CD4-positive, CD25-positive, alpha-beta regulatory T cell (primary cell): ENCODE measurements around the gene THSD7B. TPM values are rescaled to one million over a fixed set of nuclear protein-coding genes. Genes with fewer than 3 reads are reported as not detected.
"Not testable (repeated sequence)": the region's sequence is repeated elsewhere in the genome, so short reads cannot be mapped to it uniquely, and the experiment has no call there.

ENCODE experiments used
- ATAC-seq, 2 donors: fragments of 150-1000 bp; cut with Tn5 transposase; one replicate each; pipeline ENCODE4 v1.10.0; 2021; ENCODE audit warnings: low read depth in 2 of 2, moderate number of reproducible peaks in 2 of 2, moderate library complexity in 1 of 2
- DNase-seq, 3 donors: peaks; one replicate each; pipeline versions ENCODE4 v3.0.0 to v3.0.0-alpha.2; 2012 to 2022; ENCODE audit warnings: mixed read lengths in 1 of 3
- H3K27ac ChIP-seq: one replicate; pipeline ENCODE4 v1.7.0; 2013; ENCODE audit warnings: mild to moderate bottlenecking, low read length; ENCODE audit not compliant: insufficient read depth, poor library complexity, severe bottlenecking
- H3K27me3 ChIP-seq: one replicate; pipeline ENCODE4 v1.7.0; 2013; ENCODE audit warnings: low read length; ENCODE audit not compliant: control insufficient read depth, insufficient read depth
- H3K36me3 ChIP-seq: one replicate; pipeline ENCODE4 v1.7.0; 2013; ENCODE audit warnings: mild to moderate bottlenecking, low read length, moderate library complexity; ENCODE audit not compliant: control insufficient read depth, insufficient read depth
- H3K4me1 ChIP-seq: 2 replicates; pipeline ENCODE4 v1.7.0; 2013; ENCODE audit warnings: mild to moderate bottlenecking, low read length; ENCODE audit not compliant: insufficient read depth, control insufficient read depth, poor library complexity, severe bottlenecking
- H3K4me3 ChIP-seq: one replicate; pipeline ENCODE4 v1.7.0; 2013; ENCODE audit warnings: low read depth, mild to moderate bottlenecking, low read length, moderate library complexity
- H3K9me3 ChIP-seq, 2 experiments: 1 replicate in 1 of 2; 2 replicates in 1 of 2; pipeline ENCODE4 v1.7.0; 2013; ENCODE audit warnings: low read length in 2 of 2, mild to moderate bottlenecking in 1 of 2, moderate library complexity in 1 of 2; ENCODE audit not compliant: control insufficient read depth in 2 of 2
- H3K27ac Mint-ChIP-seq, 3 donors: one replicate each; pipeline ENCODE4 v1.8.0; 2020 to 2022; ENCODE audit warnings: mild to moderate bottlenecking in 3 of 3, mixed read lengths in 3 of 3, moderate library complexity in 2 of 3
- H3K27me3 Mint-ChIP-seq: one replicate; pipeline ENCODE4 v1.8.0; 2022; ENCODE audit warnings: mild to moderate bottlenecking, mixed read lengths
- H3K36me3 Mint-ChIP-seq: one replicate; pipeline ENCODE4 v1.8.0; 2020; ENCODE audit warnings: mixed read lengths
- H3K4me1 Mint-ChIP-seq, 4 donors: one replicate each; pipeline ENCODE4 v1.8.0; 2020 to 2022; ENCODE audit warnings: mixed read lengths in 4 of 4, mild to moderate bottlenecking in 1 of 4
- H3K4me3 Mint-ChIP-seq, 4 donors: one replicate each; pipeline ENCODE4 v1.8.0; 2020 to 2022; ENCODE audit warnings: mild to moderate bottlenecking in 4 of 4, mixed read lengths in 4 of 4, moderate library complexity in 3 of 4
- H3K9me3 Mint-ChIP-seq, 7 donors: one replicate each; pipeline ENCODE4 v1.8.0; 2020 to 2022; ENCODE audit warnings: mixed read lengths in 7 of 7, mild to moderate bottlenecking in 3 of 7, moderate library complexity in 2 of 7
- polyA plus RNA-seq, 4 donors: library from polyadenylated mRNA; unstranded; fragments of 300-500 nt; fragmentation: Illumina TruSeq; gene quantifications; one replicate each; pipeline ENCODE4 v1.2.3, GENCODE V29; 2021
- total RNA-seq: library from RNA; stranded (reverse); gene quantifications from one replicate; pipeline ENCODE4 v1.2.3, GENCODE V29; 2022

Gene THSD7B
- total and polyA plus RNA-seq, 5 donors from 2014 or later, result not detected

DNA sequence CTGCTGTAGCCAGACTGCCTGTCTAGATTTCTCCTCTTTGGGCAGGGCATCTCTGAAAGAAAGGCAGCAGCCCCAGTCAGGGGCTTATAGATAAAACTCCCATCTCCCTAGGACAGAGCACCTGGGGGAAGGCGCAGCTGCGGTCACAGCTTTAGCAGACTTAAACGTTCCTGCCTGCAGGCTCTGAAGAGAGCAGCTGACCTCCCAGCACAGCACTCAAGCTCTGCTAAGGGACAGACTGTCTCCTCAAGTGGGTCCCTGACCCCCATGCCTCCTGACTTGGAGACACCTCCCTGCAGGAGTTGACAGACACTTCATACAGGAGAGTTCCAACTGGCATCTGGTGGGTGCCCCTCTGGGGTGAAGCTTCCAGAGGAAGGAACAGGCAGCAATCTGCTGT is 336.5 kb downstream of the THSD7B start:
- H3K4me1 ChIP-seq, H3K27ac ChIP-seq, DNase-seq, H3K4me3 ChIP-seq, H3K27ac Mint-ChIP-seq, H3K4me1 Mint-ChIP-seq, H3K4me3 Mint-ChIP-seq, H3K36me3 ChIP-seq, H3K27me3 Mint-ChIP-seq, H3K36me3 Mint-ChIP-seq, H3K27me3 ChIP-seq, ATAC-seq, H3K9me3 ChIP-seq: not testable (repeated sequence)
- H3K9me3 Mint-ChIP-seq, result peaks cover 0 to 11% (median 1%) of the 10 kb centered on the region in 7 donors

GRCh38 chr2:137107904-137108303 is 342.6 kb downstream of the THSD7B start:
- no peak overlapping the region for H3K27ac Mint-ChIP-seq
- Histone ChIP-seq H3K4me1 (no peaks in the 10 kb centered on the region), H3K36me3 (no peaks in the 10 kb centered on the region), H3K27me3 (no peaks in the 10 kb centered on the region), H3K9me3 (no peaks in the 10 kb centered on the region), H3K4me3 (no peak overlapping the region), H3K27ac (no peak overlapping the region)
- no peaks in the 10 kb centered on the region for H3K4me1 Mint-ChIP-seq
- no peaks in the 10 kb centered on the region for H3K36me3 Mint-ChIP-seq
- no peak overlapping the region for H3K4me3 Mint-ChIP-seq
- DNase-seq, result no peak
- no peak for ATAC-seq
- H3K27me3 Mint-ChIP-seq, result no peaks in the 10 kb centered on the region
- H3K9me3 Mint-ChIP-seq, result peaks cover 0 to 11% (median 2%) of the 10 kb centered on the region in 7 donors

- ATAC-seq (no peak), DNase-seq (no peak)
- no peak overlapping the region for H3K4me3 Mint-ChIP-seq
- no peak overlapping the region for H3K27ac Mint-ChIP-seq
- H3K4me1 ChIP-seq, result no peaks in the 10 kb centered on the region
- H3K36me3 ChIP-seq, result no peaks in the 10 kb centered on the region
- H3K4me3 ChIP-seq, result no peak overlapping the region
- no peaks in the 10 kb centered on the region for H3K9me3 ChIP-seq
- no peaks in the 10 kb centered on the region for H3K27me3 Mint-ChIP-seq
- no peaks in the 10 kb centered on the region for H3K27me3 ChIP-seq
- H3K9me3 Mint-ChIP-seq, result peaks cover 0 to 4% (median 0%) of the 10 kb centered on the region in 7 donors
- H3K4me1 Mint-ChIP-seq, result no peaks in the 10 kb centered on the region
- H3K36me3 Mint-ChIP-seq, result no peaks in the 10 kb centered on the region
- no peak overlapping the region for H3K27ac ChIP-seq
These were observed 346.6 kb downstream of the THSD7B start for GRCh38 chr2:137111896-137112295.

DNA sequence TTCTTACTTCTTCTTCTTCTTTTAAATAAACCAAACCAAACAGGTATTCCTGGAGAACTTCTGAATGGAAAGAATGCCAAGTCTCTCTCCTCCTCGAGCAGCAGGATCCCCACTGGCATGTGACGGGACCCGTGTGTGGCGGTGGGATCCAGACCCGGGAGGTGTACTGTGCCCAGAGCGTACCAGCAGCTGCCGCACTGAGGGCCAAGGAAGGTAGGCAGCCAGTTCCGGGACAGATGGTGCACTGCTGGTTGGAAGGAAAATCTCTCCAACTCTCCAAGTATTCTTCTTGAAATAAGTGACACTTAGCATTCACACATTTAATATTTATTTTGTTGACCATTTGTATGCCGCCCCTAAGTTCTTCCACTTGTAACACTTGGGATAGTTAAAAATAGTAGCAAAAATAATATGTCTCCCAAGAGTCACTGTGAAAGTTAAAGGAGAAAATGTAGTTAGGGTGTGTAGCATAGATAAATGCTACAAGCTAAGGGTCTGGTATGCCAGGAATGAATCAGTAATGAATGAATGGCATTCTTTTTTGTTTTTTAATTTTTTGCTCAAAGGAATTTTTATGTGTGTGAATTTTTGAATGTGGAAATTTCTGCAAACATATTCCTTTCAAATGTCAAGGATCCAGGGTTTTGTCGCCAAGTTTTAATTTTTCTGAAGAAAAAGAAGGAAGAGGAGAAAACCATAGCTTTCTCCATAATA is 349.9 kb downstream of the THSD7B start:
- no peaks in the 10 kb centered on the region for H3K36me3 Mint-ChIP-seq
- H3K4me1 ChIP-seq, result no peaks in the 10 kb centered on the region
- H3K27ac ChIP-seq, result no peak overlapping the region
- no peak overlapping the region for H3K27ac Mint-ChIP-seq
- ATAC-seq (no peak), DNase-seq (no peak)
- H3K27me3 Mint-ChIP-seq, result no peaks in the 10 kb centered on the region
- H3K27me3 ChIP-seq, result no peaks in the 10 kb centered on the region
- H3K9me3 ChIP-seq, result no peaks in the 10 kb centered on the region
- peaks cover 0 to 4% (median 2%) of the 10 kb centered on the region in 7 donors for H3K9me3 Mint-ChIP-seq
- H3K36me3 ChIP-seq, result no peaks in the 10 kb centered on the region
- no peak overlapping the region for H3K4me3 Mint-ChIP-seq
- no peaks in the 10 kb centered on the region for H3K4me1 Mint-ChIP-seq
- H3K4me3 ChIP-seq, result no peak overlapping the region

DNA sequence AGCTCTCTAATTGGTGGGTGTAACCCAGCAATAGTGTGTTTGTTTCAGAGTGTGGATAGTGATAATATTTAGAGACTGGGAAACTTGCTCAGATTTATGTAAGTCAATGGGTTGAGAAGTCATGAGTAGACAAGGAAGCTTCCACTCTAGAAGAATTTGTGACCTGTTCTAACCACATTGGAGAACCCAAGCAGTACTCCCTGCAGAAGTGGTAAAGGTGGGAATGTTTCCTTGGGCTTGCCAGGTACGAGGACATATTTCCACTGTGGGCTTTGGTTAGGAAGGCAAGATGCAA is 350.4 kb downstream of the THSD7B start:
- no peaks in the 10 kb centered on the region for H3K9me3 ChIP-seq
- Mint-ChIP-seq H3K27me3 (no peaks in the 10 kb centered on the region), H3K27ac (no peak overlapping the region), H3K4me3 (no peak overlapping the region), H3K9me3 (peaks cover 0 to 4% (median 2%) of the 10 kb centered on the region in 7 donors), H3K36me3 (no peaks in the 10 kb centered on the region), H3K4me1 (no peaks in the 10 kb centered on the region)
- no peak for ATAC-seq
- H3K27ac ChIP-seq, result no peak overlapping the region
- H3K27me3 ChIP-seq, result no peaks in the 10 kb centered on the region
- no peaks in the 10 kb centered on the region for H3K36me3 ChIP-seq
- no peak for DNase-seq
- H3K4me1 ChIP-seq, result no peaks in the 10 kb centered on the region
- no peak overlapping the region for H3K4me3 ChIP-seq

DNA sequence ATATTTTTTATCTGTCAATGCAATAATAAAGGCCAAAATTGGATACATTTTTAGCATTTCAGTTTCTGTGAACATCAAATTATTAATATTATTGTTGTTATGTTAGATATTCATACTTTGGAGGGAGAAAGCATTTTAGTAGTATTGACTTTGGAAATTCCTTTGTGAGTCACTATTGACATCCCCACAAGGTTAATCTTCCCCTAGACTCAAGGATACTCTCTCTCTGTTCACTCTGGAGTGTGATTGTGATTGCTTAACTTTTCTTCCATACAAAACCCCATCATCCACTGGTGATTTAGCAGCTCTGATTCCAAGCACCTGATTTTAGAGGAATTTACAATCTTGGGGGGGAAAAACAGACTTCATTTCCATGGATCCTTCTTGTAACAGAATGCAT is 352.0 kb downstream of the THSD7B start:
- H3K4me3 Mint-ChIP-seq, result no peak overlapping the region
- no peaks in the 10 kb centered on the region for H3K27me3 Mint-ChIP-seq
- H3K27me3 ChIP-seq, result no peaks in the 10 kb centered on the region
- H3K27ac Mint-ChIP-seq, result no peak overlapping the region
- H3K36me3 Mint-ChIP-seq, result no peaks in the 10 kb centered on the region
- no peaks in the 10 kb centered on the region for H3K9me3 ChIP-seq
- H3K4me1 ChIP-seq, result no peaks in the 10 kb centered on the region
- H3K27ac ChIP-seq, result no peak overlapping the region
- DNase-seq (no peak), ATAC-seq (no peak)
- no peaks in the 10 kb centered on the region for H3K36me3 ChIP-seq
- no peaks in the 10 kb centered on the region for H3K4me1 Mint-ChIP-seq
- H3K9me3 Mint-ChIP-seq, result peaks cover 0 to 4% (median 2%) of the 10 kb centered on the region in 7 donors
- no peak overlapping the region for H3K4me3 ChIP-seq

DNA sequence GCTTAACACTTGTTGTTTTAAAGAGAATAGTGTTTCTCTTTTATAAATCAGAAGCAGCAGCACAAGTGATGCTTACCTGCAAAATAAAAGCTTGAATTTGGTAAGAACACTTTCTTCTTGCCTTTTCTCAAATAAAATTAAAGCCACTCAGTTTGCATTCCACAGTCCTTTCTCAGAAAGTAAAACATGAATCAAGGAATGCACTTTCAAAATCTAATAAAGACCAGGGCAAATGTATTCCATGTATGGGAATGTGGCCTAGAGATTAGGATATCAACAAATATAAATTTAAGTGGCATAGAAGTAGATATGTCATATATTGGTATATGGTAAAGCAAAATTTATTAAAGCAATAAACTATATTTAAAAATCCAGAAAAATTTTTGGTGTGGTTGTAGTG is 352.8 kb downstream of the THSD7B start:
- H3K9me3 ChIP-seq, result no peaks in the 10 kb centered on the region
- H3K36me3 Mint-ChIP-seq, result no peaks in the 10 kb centered on the region
- no peaks in the 10 kb centered on the region for H3K36me3 ChIP-seq
- no peak overlapping the region for H3K27ac Mint-ChIP-seq
- no peak overlapping the region for H3K4me3 ChIP-seq
- H3K4me3 Mint-ChIP-seq, result no peak overlapping the region
- H3K9me3 Mint-ChIP-seq, result peaks cover 0 to 4% (median 2%) of the 10 kb centered on the region in 7 donors
- no peaks in the 10 kb centered on the region for H3K4me1 ChIP-seq
- no peak overlapping the region for H3K27ac ChIP-seq
- H3K4me1 Mint-ChIP-seq, result no peaks in the 10 kb centered on the region
- DNase-seq (no peak), ATAC-seq (no peak)
- no peaks in the 10 kb centered on the region for H3K27me3 ChIP-seq
- no peaks in the 10 kb centered on the region for H3K27me3 Mint-ChIP-seq

DNA sequence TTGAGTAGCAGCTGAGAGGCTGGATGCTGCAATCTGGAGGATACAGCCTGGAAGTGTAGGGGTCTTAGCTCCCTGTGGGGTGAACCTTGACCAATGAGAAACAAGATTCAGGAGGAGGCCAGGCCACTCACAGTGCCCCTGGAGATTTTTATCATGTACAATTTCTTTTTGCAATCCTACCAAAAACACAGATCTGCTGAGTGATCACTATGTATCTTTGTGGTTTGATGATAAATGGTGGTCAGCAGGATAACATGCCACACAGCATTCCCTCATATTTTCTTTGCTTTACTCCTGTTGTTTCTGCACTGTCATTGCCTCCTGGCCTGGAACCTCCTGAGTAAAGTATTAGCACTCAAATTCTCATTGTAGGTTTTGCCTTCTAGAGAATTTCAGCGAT is 357.9 kb downstream of the THSD7B start:
- H3K27me3 ChIP-seq, result no peaks in the 10 kb centered on the region
- DNase-seq, result no peak
- no peaks in the 10 kb centered on the region for H3K4me1 Mint-ChIP-seq
- no peaks in the 10 kb centered on the region for H3K27me3 Mint-ChIP-seq
- H3K4me3 Mint-ChIP-seq, result no peak overlapping the region
- H3K36me3 ChIP-seq, result no peaks in the 10 kb centered on the region
- no peaks in the 10 kb centered on the region for H3K36me3 Mint-ChIP-seq
- H3K27ac Mint-ChIP-seq, result no peak overlapping the region
- no peak for ATAC-seq
- peaks cover 0 to 4% (median 0%) of the 10 kb centered on the region in 7 donors for H3K9me3 Mint-ChIP-seq
- H3K9me3 ChIP-seq, result no peaks in the 10 kb centered on the region
- H3K4me3 ChIP-seq, result no peak overlapping the region
- H3K4me1 ChIP-seq, result no peaks in the 10 kb centered on the region
- no peak overlapping the region for H3K27ac ChIP-seq
